LNCaP clone FGC (cell line): Measurements from ENCODE around the gene PRRT2.
"Not testable (repeated sequence)": the region's sequence is repeated elsewhere in the genome, so short reads cannot be mapped to it uniquely, and the experiment has no call there.

ENCODE experiments used
- DNase-seq: peaks from one replicate; pipeline ENCODE4 v3.0.0-alpha.2; 2011; ENCODE audit warnings: low read depth
- H3K4me3 ChIP-seq: 2 replicates; pipeline ENCODE4 v1.5.1; 2011; ENCODE audit warnings: mild to moderate bottlenecking, low read depth, low read length, control low read depth
- CTCF ChIP-seq: IDR thresholded peaks from 2 replicates; pipeline ENCODE4 v1.5.1; 2012; ENCODE audit warnings: mild to moderate bottlenecking; ENCODE audit not compliant: control insufficient read depth, insufficient read depth; ENCODE audit errors: extremely low read depth

The PRRT2 gene

GRCh38 chr16:29770250-29770929, 41.6 kb upstream of the PRRT2 start:
- H3K4me3 ChIP-seq, result no peak overlapping the region
- TF ChIP-seq CTCF, result no peak
- DNase-seq, result no peak

- H3K4me3 ChIP-seq, DNase-seq: not testable (repeated sequence)
These were observed 39.7 kb upstream of the PRRT2 start for GRCh38 chr16:29772330-29772729.

GRCh38 chr16:29774730-29775129, 37.3 kb upstream of the PRRT2 start:
- H3K4me3 ChIP-seq, result no peak overlapping the region
- no peak for DNase-seq
- TF ChIP-seq CTCF, result no peak

- no peak for TF ChIP-seq CTCF
- no peak for DNase-seq
- no peak overlapping the region for H3K4me3 ChIP-seq
These were observed 36.1 kb upstream of the PRRT2 start for GRCh38 chr16:29775742-29776408.

GRCh38 chr16:29777576-29778350, 34.2 kb upstream of the PRRT2 start, which contains the start of gene ZG16:
ZG16 (plus strand) TSS chr16:29778256; CDS start chr16:29779267, 1,011 bp downstream.
- no peak for DNase-seq
- H3K4me3 ChIP-seq, result no peak within 1 kb of the TSS
- TF ChIP-seq CTCF, result no peak

GRCh38 chr16:29779474-29779873, 32.5 kb upstream of the PRRT2 start:
- H3K4me3 ChIP-seq, result no peak overlapping the region
- no peak for TF ChIP-seq CTCF
- no peak for DNase-seq

GRCh38 chr16:29783094-29783953, 28.7 kb upstream of the PRRT2 start:
- DNase-seq, result not testable (repeated sequence)

More at GRCh38 chr16:29783094-29783953, 28.7 kb upstream of the PRRT2 start:
- H3K4me3 ChIP-seq, result not testable (repeated sequence)
